Panc1 (cell line): ENCODE measurements around the gene YY1. TPM values are rescaled to one million over a fixed set of nuclear protein-coding genes. Genes with fewer than 3 reads are reported as not detected.

Experiments used
- ATAC-seq: fragments of 200-7000 bp; cut with Tn5 transposase; 2 replicates; pipeline ENCODE4 v1.9.1; 2020; ENCODE audit warnings: mild to moderate bottlenecking, moderate library complexity
- BruUV-seq: library from RNA; stranded (reverse); fragments of 400-500 nt; replicated peaks from 2 replicates; lab custom pipeline; 2021; lab: Mats Ljungman, UMichigan
- CTCF ChIA-PET: fragments of 300-600 bp; sonication (Branson Sonifier 250); formaldehyde crosslinking; loops from one replicate; lab custom pipeline; 2022; ENCODE audit warnings: antibody characterized with exemption; lab: Charles Lee
- POLR2A ChIA-PET: fragments of 300-600 bp; sonication (Branson Sonifier 250); formaldehyde crosslinking; loops from one replicate; lab custom pipeline; 2022; ENCODE audit warnings: antibody characterized with exemption; lab: Charles Lee
- DNase-seq: peaks from one replicate; pipeline ENCODE4 v3.0.0-alpha.2; 2010; ENCODE audit warnings: low read depth, low spot score
- H3K27ac ChIP-seq: 2 replicates; pipeline ENCODE4 v1.5.1; 2011; ENCODE audit warnings: mild to moderate bottlenecking, low read length, inconsistent platforms
- H3K27me3 ChIP-seq: fragments of 200-500 bp; sonication (Bioruptor generic); 2 replicates; pipeline ENCODE4 v1.6.0; 2014; ENCODE audit warnings: low read length, inconsistent platforms; ENCODE audit not compliant: control insufficient read depth, insufficient read depth
- H3K36me3 ChIP-seq: fragments of 200-500 bp; sonication (Bioruptor generic); 2 replicates; pipeline ENCODE4 v1.5.1; 2014; ENCODE audit warnings: inconsistent platforms, mild to moderate bottlenecking, low read length, moderate library complexity; ENCODE audit not compliant: control insufficient read depth, insufficient read depth
- H3K4me1 ChIP-seq: 2 replicates; pipeline ENCODE4 v1.5.1; 2011; ENCODE audit warnings: inconsistent platforms, mild to moderate bottlenecking, low read length, moderate library complexity; ENCODE audit not compliant: control insufficient read depth, insufficient read depth
- H3K4me3 ChIP-seq, 2 experiments: 2 replicates each; pipeline ENCODE4 v1.5.1; 2011 to 2012; ENCODE audit warnings: low read depth in 2 of 2, low read length in 2 of 2, mild to moderate bottlenecking in 2 of 2, inconsistent platforms in 1 of 2, moderate library complexity in 1 of 2
- H3K9me3 ChIP-seq: fragments of 200-500 bp; sonication (Bioruptor generic); 2 replicates; pipeline ENCODE4 v1.5.1; 2014; ENCODE audit warnings: low read depth, mild to moderate bottlenecking, inconsistent platforms, low read length, moderate library complexity; ENCODE audit not compliant: control insufficient read depth, insufficient read depth
- POLR2AphosphoS5 ChIP-seq: IDR thresholded peaks from 2 replicates; pipeline ENCODE4 v1.6.1; 2012; ENCODE audit warnings: mild to moderate bottlenecking, low read depth, low read length, moderate library complexity
- SIN3A ChIP-seq: IDR thresholded peaks from 2 replicates; pipeline ENCODE4 v1.6.1; 2012; ENCODE audit warnings: low read depth, mild to moderate bottlenecking, low read length, moderate library complexity, borderline replicate concordance; ENCODE audit not compliant: insufficient read depth
- TCF7L2 ChIP-seq: IDR thresholded peaks from 2 replicates; pipeline ENCODE4 v1.6.1; 2011; ENCODE audit warnings: mild to moderate bottlenecking, low read depth, low read length, inconsistent platforms
- in situ Hi-C: cut with HindIII; loops from 2 replicates; pipeline ENCODE4 v1.10.0; 2016; ENCODE audit warnings: low sequenced_read_pairs, low pct_unique_long_range_greater_than_20kb
- intact Hi-C: fragments of 100-400 bp; cut with micrococcal nuclease; formaldehyde crosslinking; loops from one replicate; pipeline ENCODE4 v1.10.0; 2022; ENCODE audit not compliant: unreplicated experiment
- total RNA-seq: library from RNA; stranded (reverse); gene quantifications from one replicate; pipeline ENCODE4 v1.2.1, GENCODE V29; 2021; ENCODE audit not compliant: unreplicated experiment
- TF ChIP-seq, protein P1 (sequence below), 2 experiments: IDR thresholded peaks; 2 replicates each; pipeline ENCODE4 v1.6.1; 2011 to 2012; ENCODE audit warnings: low read depth in 2 of 2, control low read depth in 1 of 2, low read length in 1 of 2, mild to moderate bottlenecking in 1 of 2, moderate library complexity in 1 of 2; ENCODE audit not compliant: insufficient read depth in 1 of 2
- TF ChIP-seq, protein P2 (sequence below): fragments of 450-650 bp; IDR thresholded peaks from 2 replicates; pipeline ENCODE4 v1.5.1; 2017; ENCODE audit warnings: mild to moderate bottlenecking

The YY1 gene
- total RNA-seq, 1 experiment from 2014 or later = 71.3 TPM

DNA sequence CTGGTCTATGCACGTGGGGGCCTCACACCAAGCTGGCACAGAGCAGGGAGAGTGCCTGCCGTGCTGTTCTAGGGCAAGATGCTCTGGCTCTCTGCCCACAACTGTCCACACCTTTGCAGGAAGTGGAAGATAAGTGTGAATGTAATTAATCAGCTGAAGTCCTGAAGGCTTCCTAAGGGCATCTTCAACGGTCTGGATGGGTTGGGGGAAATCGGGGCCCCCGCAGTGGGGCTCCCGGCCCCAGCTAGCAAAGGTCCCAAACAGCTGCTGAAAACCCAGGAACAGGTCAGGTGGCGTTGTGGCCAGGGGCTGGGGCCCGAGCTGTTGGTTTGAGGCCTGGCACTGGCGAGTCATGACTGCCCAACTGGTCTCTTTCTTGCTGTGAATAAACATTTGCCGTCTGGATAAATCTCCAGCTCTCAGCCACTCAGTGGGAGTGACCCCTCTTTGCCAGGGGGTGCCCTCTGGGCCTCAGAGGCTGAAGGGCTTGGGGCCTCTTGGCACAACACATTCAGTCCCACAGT, 74.0 kb downstream of the YY1 start:
- in situ Hi-C loops (no loop called here), intact Hi-C loops (loop anchor here (10.0 kb wide), 1 partner anchor 62 kb away; the partner anchor contains the start of gene WDR25)
- DNase-seq (no peak), ATAC-seq (no peak)
- no peak overlapping the region for H3K27ac ChIP-seq
- TF ChIP-seq POLR2AphosphoS5 (no peak), SIN3A (no peak), TCF7L2 (no peak)
- TF ChIP-seq, protein P1, sequence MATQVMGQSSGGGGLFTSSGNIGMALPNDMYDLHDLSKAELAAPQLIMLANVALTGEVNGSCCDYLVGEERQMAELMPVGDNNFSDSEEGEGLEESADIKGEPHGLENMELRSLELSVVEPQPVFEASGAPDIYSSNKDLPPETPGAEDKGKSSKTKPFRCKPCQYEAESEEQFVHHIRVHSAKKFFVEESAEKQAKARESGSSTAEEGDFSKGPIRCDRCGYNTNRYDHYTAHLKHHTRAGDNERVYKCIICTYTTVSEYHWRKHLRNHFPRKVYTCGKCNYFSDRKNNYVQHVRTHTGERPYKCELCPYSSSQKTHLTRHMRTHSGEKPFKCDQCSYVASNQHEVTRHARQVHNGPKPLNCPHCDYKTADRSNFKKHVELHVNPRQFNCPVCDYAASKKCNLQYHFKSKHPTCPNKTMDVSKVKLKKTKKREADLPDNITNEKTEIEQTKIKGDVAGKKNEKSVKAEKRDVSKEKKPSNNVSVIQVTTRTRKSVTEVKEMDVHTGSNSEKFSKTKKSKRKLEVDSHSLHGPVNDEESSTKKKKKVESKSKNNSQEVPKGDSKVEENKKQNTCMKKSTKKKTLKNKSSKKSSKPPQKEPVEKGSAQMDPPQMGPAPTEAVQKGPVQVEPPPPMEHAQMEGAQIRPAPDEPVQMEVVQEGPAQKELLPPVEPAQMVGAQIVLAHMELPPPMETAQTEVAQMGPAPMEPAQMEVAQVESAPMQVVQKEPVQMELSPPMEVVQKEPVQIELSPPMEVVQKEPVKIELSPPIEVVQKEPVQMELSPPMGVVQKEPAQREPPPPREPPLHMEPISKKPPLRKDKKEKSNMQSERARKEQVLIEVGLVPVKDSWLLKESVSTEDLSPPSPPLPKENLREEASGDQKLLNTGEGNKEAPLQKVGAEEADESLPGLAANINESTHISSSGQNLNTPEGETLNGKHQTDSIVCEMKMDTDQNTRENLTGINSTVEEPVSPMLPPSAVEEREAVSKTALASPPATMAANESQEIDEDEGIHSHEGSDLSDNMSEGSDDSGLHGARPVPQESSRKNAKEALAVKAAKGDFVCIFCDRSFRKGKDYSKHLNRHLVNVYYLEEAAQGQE (IDR thresholded peaks at IDR 0.05; ENCODE audit: insufficient read depth in 1 of 2, low read depth in 2 of 2, low read length in 1 of 2) = no peak
- TF ChIP-seq, protein P2, sequence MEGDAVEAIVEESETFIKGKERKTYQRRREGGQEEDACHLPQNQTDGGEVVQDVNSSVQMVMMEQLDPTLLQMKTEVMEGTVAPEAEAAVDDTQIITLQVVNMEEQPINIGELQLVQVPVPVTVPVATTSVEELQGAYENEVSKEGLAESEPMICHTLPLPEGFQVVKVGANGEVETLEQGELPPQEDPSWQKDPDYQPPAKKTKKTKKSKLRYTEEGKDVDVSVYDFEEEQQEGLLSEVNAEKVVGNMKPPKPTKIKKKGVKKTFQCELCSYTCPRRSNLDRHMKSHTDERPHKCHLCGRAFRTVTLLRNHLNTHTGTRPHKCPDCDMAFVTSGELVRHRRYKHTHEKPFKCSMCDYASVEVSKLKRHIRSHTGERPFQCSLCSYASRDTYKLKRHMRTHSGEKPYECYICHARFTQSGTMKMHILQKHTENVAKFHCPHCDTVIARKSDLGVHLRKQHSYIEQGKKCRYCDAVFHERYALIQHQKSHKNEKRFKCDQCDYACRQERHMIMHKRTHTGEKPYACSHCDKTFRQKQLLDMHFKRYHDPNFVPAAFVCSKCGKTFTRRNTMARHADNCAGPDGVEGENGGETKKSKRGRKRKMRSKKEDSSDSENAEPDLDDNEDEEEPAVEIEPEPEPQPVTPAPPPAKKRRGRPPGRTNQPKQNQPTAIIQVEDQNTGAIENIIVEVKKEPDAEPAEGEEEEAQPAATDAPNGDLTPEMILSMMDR = no peak
- no TSS peak for BruUV-seq
- H3K27me3 ChIP-seq = no peaks in the 10 kb centered on the region
- no peaks in the 10 kb centered on the region for H3K36me3 ChIP-seq
- H3K4me3 ChIP-seq = no peak overlapping the region
- no peaks in the 10 kb centered on the region for H3K4me1 ChIP-seq
- CTCF ChIA-PET = interaction anchor here (0.7 kb wide), 1 partner anchor 36 kb away, joined by 3 read pairs; no protein-coding TSS in a partner anchor
- POLR2A ChIA-PET = no interaction called here
- no peaks in the 10 kb centered on the region for H3K9me3 ChIP-seq

DNA sequence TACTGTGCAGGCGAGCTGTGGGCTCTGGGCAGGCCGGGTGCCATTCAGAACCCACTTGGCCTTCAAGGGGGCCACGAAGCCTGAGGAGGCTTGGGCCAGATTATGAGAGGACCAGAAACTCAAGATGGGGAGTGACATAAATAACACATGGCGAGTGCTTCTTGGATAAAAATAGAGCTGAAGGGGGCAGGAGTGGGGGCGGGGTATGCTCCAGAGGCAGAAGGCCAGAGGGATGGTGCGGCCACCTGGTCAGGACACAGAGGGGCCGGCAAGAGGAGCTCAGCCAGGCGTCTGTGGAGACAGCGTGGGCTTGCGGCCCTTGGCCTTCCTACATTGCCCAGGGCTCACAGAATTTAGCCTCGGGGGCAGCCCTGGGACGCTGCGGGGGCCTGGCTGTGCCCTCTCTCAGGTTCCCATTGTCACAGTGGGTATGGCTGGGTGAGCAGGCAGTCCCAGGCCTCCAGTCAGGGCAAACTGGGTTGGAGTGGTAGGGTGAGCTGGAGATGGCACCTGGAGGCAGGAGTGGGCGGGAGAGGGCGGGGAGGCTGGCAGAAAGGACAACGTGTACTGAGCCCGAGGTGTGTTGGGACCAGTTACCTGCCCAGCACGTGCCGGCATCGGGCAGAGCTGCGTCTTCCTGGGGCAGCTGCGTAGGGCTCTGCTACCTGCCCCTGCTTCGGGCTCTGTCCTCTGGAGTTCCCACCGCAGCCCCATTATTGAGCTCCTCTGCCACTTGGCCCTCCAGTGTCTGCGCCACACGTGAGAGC, 74.7 kb downstream of the YY1 start:
- intact Hi-C loops = loop anchor here (10.0 kb wide), 1 partner anchor 61 kb away; the partner anchor contains the start of gene WDR25
- TF ChIP-seq POLR2AphosphoS5 (no peak), SIN3A (no peak)
- TF ChIP-seq, protein P2 = no peak
- TF ChIP-seq, protein P1 (IDR thresholded peaks at IDR 0.05; ENCODE audit: insufficient read depth in 1 of 2, low read depth in 2 of 2, low read length in 1 of 2) = no peak
- no peaks in the 10 kb centered on the region for H3K4me1 ChIP-seq
- no peak overlapping the region for H3K4me3 ChIP-seq
- ATAC-seq (no peak), DNase-seq (no peak)
- H3K9me3 ChIP-seq = no peaks in the 10 kb centered on the region
- ChIA-PET CTCF (interaction anchor here (0.7 kb wide), 1 partner anchor 36 kb away, joined by 3 read pairs; no protein-coding TSS in a partner anchor), POLR2A (interaction anchor here (0.7 kb wide), 1 partner anchor 32 kb away, joined by 5 read pairs; no protein-coding TSS in a partner anchor)
- H3K36me3 ChIP-seq = no peaks in the 10 kb centered on the region
- no peaks in the 10 kb centered on the region for H3K27me3 ChIP-seq
- no peak overlapping the region for H3K27ac ChIP-seq
- BruUV-seq = no TSS peak
- in situ Hi-C loops = no loop called here
